Type B pancreatic cell (in vitro differentiated cells): Measurements from ENCODE around the gene GLI3. TPM values are rescaled to one million over a fixed set of nuclear protein-coding genes. Genes with fewer than 3 reads are reported as not detected.

Experiments used
- DNase-seq: peaks from one replicate; pipeline ENCODE4 v3.0.0; 2021; ENCODE audit warnings: mixed read lengths; ENCODE audit not compliant: unreplicated experiment; ENCODE audit errors: extremely low spot score
- H3K27ac Mint-ChIP-seq: 2 replicates; pipeline ENCODE4 v1.8.0; 2021; ENCODE audit warnings: mild to moderate bottlenecking, mixed read lengths
- H3K27me3 Mint-ChIP-seq: 2 replicates; pipeline ENCODE4 v1.8.0; 2021; ENCODE audit warnings: mixed read lengths
- H3K36me3 Mint-ChIP-seq: 2 replicates; pipeline ENCODE4 v1.8.0; 2021; ENCODE audit warnings: mixed read lengths
- H3K4me1 Mint-ChIP-seq: one replicate; pipeline ENCODE4 v1.8.0; 2021; ENCODE audit warnings: mixed read lengths; ENCODE audit not compliant: unreplicated experiment
- H3K4me3 Mint-ChIP-seq: 2 replicates; pipeline ENCODE4 v1.8.0; 2021; ENCODE audit warnings: mild to moderate bottlenecking, mixed read lengths
- H3K9me3 Mint-ChIP-seq: 2 replicates; pipeline ENCODE4 v1.8.0; 2021; ENCODE audit warnings: mixed read lengths
- total RNA-seq: library from RNA; stranded (reverse); gene quantifications from 2 replicates; pipeline ENCODE4 v1.2.1, GENCODE V29; 2021; ENCODE audit warnings: low replicate concordance
- TF ChIP-seq, protein P1 (sequence below): fragments of 200-600 bp; sonication (generic); conservative IDR thresholded peaks from 2 replicates; pipeline ENCODE4 v1.5.0; 2021; ENCODE audit warnings: antibody characterized with exemption, mild to moderate bottlenecking

Gene GLI3
- total RNA-seq, 1 donor from 2014 or later = 141 TPM

GRCh38 chr7:41984888-41985287, 252.1 kb downstream of the GLI3 start:
- DNase-seq = no peak
- Mint-ChIP-seq H3K9me3 (no peaks in the 10 kb centered on the region), H3K27me3 (no peaks in the 10 kb centered on the region), H3K27ac (no peak overlapping the region), H3K36me3 (peaks cover 14% of the 10 kb centered on the region), H3K4me3 (no peak overlapping the region), H3K4me1 (peaks cover 26% of the 10 kb centered on the region)
- TF ChIP-seq, protein P1, sequence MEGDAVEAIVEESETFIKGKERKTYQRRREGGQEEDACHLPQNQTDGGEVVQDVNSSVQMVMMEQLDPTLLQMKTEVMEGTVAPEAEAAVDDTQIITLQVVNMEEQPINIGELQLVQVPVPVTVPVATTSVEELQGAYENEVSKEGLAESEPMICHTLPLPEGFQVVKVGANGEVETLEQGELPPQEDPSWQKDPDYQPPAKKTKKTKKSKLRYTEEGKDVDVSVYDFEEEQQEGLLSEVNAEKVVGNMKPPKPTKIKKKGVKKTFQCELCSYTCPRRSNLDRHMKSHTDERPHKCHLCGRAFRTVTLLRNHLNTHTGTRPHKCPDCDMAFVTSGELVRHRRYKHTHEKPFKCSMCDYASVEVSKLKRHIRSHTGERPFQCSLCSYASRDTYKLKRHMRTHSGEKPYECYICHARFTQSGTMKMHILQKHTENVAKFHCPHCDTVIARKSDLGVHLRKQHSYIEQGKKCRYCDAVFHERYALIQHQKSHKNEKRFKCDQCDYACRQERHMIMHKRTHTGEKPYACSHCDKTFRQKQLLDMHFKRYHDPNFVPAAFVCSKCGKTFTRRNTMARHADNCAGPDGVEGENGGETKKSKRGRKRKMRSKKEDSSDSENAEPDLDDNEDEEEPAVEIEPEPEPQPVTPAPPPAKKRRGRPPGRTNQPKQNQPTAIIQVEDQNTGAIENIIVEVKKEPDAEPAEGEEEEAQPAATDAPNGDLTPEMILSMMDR = no peak

DNA sequence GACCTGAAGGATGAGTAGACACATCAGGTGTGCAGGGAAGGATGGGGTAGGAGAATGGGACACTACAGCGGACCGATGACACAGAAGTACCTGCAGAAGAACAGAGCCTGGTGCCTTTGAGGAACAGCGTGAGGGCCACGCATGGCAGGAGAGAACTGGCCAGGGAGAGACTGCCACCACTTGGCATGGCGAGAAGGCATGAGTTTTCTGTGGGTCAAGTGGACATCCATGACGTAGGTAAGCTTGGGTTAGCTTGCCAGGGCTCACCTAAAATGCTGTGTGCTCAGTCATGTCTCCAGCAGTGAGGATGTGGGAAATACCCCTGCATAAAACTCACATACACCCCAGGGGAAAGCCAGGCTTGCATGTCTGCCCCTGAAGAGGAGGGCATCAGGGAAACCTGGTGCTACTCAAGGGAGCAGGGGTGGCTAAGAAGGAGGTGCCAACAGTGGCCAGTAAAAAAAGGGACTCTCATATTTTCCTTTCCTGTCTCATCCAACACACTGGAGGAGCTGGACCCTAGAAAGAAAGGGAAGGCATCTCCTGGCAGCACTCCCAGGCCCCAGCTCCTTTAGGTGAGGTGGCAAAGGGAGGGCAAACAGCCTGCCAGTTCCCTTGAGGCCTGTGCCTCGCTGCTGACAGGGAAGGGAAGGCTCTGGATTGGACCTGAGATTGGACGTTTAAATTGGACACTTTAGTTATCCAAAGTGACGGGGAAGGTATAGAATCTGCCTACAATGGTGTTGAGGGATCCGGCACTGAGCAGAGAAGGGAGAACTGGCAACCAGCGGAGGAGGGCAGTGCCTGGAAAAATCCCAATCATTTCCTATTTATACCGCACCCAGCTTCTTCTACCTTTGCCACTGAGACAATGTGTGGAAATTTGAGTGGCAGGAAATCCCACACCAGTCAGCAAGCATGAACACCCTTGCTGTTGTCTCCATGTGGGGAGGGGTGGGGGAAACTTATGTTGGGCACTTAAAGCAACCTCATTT, 255.7 kb downstream of the GLI3 start:
- Mint-ChIP-seq H3K9me3 (no peaks in the 10 kb centered on the region), H3K4me3 (no peak overlapping the region), H3K4me1 (peaks cover 31% of the 10 kb centered on the region), H3K27me3 (no peaks in the 10 kb centered on the region), H3K27ac (no peak overlapping the region), H3K36me3 (peaks cover 21% of the 10 kb centered on the region)
- DNase-seq = no peak
- TF ChIP-seq, protein P1 = no peak

DNA sequence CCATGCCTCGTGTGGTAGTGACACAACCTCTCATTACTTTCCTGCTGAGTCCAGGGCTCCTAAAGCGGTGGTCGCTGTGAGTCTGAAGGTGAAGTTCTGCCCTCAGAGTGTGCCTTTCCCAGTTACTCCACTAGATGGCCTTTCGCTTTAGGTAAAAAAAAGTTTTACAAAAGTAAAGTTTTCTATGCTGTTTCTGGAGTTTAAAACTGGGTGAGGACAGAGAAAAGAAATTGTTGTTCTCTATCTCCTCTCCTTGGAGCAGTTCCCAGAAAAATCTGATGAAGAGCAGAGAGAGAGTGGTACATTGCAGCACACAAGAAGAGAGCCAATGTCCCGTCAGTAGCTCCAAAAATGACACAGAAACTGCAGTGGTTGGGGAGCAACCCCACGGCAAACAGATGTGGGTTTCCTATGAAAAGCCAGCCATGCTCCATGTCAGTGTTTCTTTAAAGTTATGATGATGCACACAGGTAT, 257.1 kb downstream of the GLI3 start:
- peaks cover 31% of the 10 kb centered on the region for H3K4me1 Mint-ChIP-seq
- H3K36me3 Mint-ChIP-seq = peaks cover 30% of the 10 kb centered on the region
- TF ChIP-seq, protein P1 = peak; percentile 86
- peak overlapping the region; percentile 23 for H3K27ac Mint-ChIP-seq
- DNase-seq = no peak
- H3K27me3 Mint-ChIP-seq = no peaks in the 10 kb centered on the region
- H3K4me3 Mint-ChIP-seq = no peak overlapping the region
- H3K9me3 Mint-ChIP-seq = no peaks in the 10 kb centered on the region

DNA sequence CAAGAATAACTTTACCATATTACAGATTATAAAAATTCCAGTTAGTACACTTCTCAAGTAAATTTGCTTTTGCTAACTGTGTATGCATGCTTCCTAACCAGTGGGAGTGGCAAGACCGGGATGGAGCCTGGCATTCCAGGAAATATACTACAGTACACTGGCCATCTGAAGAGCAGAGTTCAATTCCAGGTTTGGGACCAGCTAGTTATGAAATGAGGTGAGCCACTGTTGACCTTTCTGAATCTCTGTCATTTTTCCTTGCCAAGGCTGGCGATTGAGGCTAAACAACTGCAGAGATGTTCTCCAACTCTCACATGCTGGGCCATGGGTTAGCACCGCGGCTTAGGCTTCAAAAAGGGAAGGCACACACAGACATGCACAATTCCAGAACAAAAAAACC, 258.2 kb downstream of the GLI3 start:
- H3K36me3 Mint-ChIP-seq = peaks cover 30% of the 10 kb centered on the region
- H3K4me1 Mint-ChIP-seq = peaks cover 27% of the 10 kb centered on the region
- no peaks in the 10 kb centered on the region for H3K9me3 Mint-ChIP-seq
- TF ChIP-seq, protein P1 = no peak
- no peak overlapping the region for H3K27ac Mint-ChIP-seq
- no peak for DNase-seq
- H3K27me3 Mint-ChIP-seq = no peaks in the 10 kb centered on the region
- H3K4me3 Mint-ChIP-seq = no peak overlapping the region

DNA sequence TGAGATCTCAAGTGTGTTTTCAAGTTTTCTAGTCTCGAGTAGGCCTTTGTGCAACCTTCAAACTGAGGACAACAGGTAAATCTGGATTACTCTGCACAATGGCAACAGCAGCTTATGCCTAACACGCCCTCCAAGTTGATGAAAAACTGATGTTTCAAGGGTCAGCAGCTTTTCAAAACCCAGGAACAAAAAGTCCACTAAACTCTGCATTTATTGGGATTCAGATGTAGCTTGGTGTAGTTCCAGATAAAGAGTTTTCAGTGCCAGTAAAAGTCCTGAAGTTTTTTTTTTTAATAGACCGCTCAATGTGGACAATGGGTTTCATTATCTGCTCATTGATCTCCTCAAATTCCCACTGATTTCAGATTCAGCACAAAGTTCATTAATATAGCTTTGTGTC, 259.3 kb downstream of the GLI3 start:
- Mint-ChIP-seq H3K27ac (peak overlapping the region; percentile 32), H3K36me3 (peaks cover 31% of the 10 kb centered on the region), H3K9me3 (no peaks in the 10 kb centered on the region), H3K4me1 (peaks cover 27% of the 10 kb centered on the region), H3K27me3 (no peaks in the 10 kb centered on the region), H3K4me3 (no peak overlapping the region)
- TF ChIP-seq, protein P1 = no peak
- DNase-seq = no peak
